Coronary artery (tissue), 2 donors: ENCODE data around the gene BMERB1.
"Not testable (repeated sequence)": the region's sequence is repeated elsewhere in the genome, so short reads cannot be mapped to it uniquely, and the experiment has no call there.

Experiments
- DNase-seq: peaks from one replicate; pipeline ENCODE4 v3.0.0-alpha.2; 2017; ENCODE audit warnings: low spot score
- H3K27ac ChIP-seq, 2 donors: fragments of 200-600 bp; sonication (generic); one replicate each; pipeline ENCODE4 v1.5.1; 2016 to 2019
- H3K4me3 ChIP-seq: fragments of 200-600 bp; sonication (generic); 2 replicates; pipeline ENCODE4 v1.5.1; 2016; ENCODE audit warnings: mild to moderate bottlenecking, moderate library complexity
- CTCF ChIP-seq: fragments of 200-600 bp; sonication (generic); IDR thresholded peaks from one replicate; pipeline ENCODE4 v1.5.1; 2019; ENCODE audit warnings: antibody characterized with exemption

Gene BMERB1

GRCh38 chr16:15567823-15568222 is 133.4 kb downstream of the BMERB1 start:
- Histone ChIP-seq H3K4me3 (no peak overlapping the region), H3K27ac (no peak overlapping the region)
- no peak for TF ChIP-seq CTCF
- DNase-seq, result no peak

- H3K27ac ChIP-seq, H3K4me3 ChIP-seq, DNase-seq: not testable (repeated sequence)
Measured at GRCh38 chr16:15570666-15571065, 136.3 kb downstream of the BMERB1 start.

- no peak for DNase-seq
- Histone ChIP-seq H3K27ac (no peak overlapping the region), H3K4me3 (no peak overlapping the region)
- no peak for TF ChIP-seq CTCF
Measured at GRCh38 chr16:15571557-15571956, 137.2 kb downstream of the BMERB1 start.

- Histone ChIP-seq H3K27ac (no peak overlapping the region), H3K4me3 (no peak overlapping the region)
- no peak for TF ChIP-seq CTCF
- no peak for DNase-seq
Measured at GRCh38 chr16:15572329-15573001, 138.1 kb downstream of the BMERB1 start.

- H3K4me3 ChIP-seq, result no peak overlapping the region
- no peak for DNase-seq
- no peak for TF ChIP-seq CTCF
- H3K27ac ChIP-seq, result no peak overlapping the region
Measured at GRCh38 chr16:15573274-15573895, 139.0 kb downstream of the BMERB1 start.

GRCh38 chr16:15573896-15574613 is 139.7 kb downstream of the BMERB1 start:
- not testable (repeated sequence) for H3K4me3 ChIP-seq, H3K27ac ChIP-seq, DNase-seq

GRCh38 chr16:15574614-15574948 is 140.2 kb downstream of the BMERB1 start:
- no peak overlapping the region for H3K27ac ChIP-seq
- DNase-seq, result no peak
- H3K4me3 ChIP-seq, result no peak overlapping the region
- no peak for TF ChIP-seq CTCF
